Bronchial epithelial cell (primary cell): ENCODE results near the gene LCE1A. TPM values are rescaled to one million over a fixed set of nuclear protein-coding genes. Genes with fewer than 3 reads are reported as not detected.
A peak's percentile ranks its signal among the peaks of the same experiment; 100 is the strongest.

Experiments used
- DNase-seq: peaks from one replicate; pipeline ENCODE4 v3.0.0-alpha.2; 2010; ENCODE audit warnings: low read depth
- FAIRE-seq: peaks from 2 replicates; lab custom pipeline; 2011; peaks lifted over from hg19 to GRCh38; lab: Jason Lieb, UNC
- H3K27me3 ChIP-seq: 2 replicates; pipeline ENCODE4 v1.5.1; 2011; ENCODE audit warnings: low read length; ENCODE audit not compliant: control insufficient read depth, insufficient read depth
- H3K36me3 ChIP-seq: 2 replicates; pipeline ENCODE4 v1.5.1; 2011; ENCODE audit warnings: low read length; ENCODE audit not compliant: control insufficient read depth, insufficient read depth
- H3K4me3 ChIP-seq: 2 replicates; pipeline ENCODE4 v1.5.1; 2011; ENCODE audit warnings: mild to moderate bottlenecking, low read depth, low read length, control low read depth
- CTCF ChIP-seq: IDR thresholded peaks from 2 replicates; pipeline ENCODE4 v1.5.1; 2011; ENCODE audit warnings: mild to moderate bottlenecking, moderate library complexity, low read length, control low read depth, inconsistent platforms; ENCODE audit not compliant: insufficient read depth, severe bottlenecking
- total RNA-seq: library from RNA; depleted of rRNA; stranded (reverse); fragments of >200 nt; gene quantifications from 2 replicates; pipeline ENCODE4 v1.2.1, GENCODE V29; 2014

Gene LCE1A
- total RNA-seq, 1 donor from 2014 or later: not detected

- H3K4me3 ChIP-seq: no peak overlapping the region
- peaks cover 6% of the 10 kb centered on the region for H3K27me3 ChIP-seq
- DNase-seq (no peak), FAIRE-seq (no peak)
- no peak for TF ChIP-seq CTCF
- H3K36me3 ChIP-seq: no peaks in the 10 kb centered on the region
These were observed 4.0 kb upstream of the LCE1A start for GRCh38 chr1:152823294-152823693.

- Histone ChIP-seq H3K4me3 (no peak overlapping the region), H3K36me3 (no peaks in the 10 kb centered on the region), H3K27me3 (peaks cover 6% of the 10 kb centered on the region)
- FAIRE-seq (no peak), DNase-seq (peak; percentile 69)
- no peak for TF ChIP-seq CTCF
These were observed 2.3 kb upstream of the LCE1A start for GRCh38 chr1:152824964-152825363.

GRCh38 chr1:152836870-152837269 lies 9.6 kb downstream of the LCE1A start:
- Histone ChIP-seq H3K27me3 (peaks cover 2% of the 10 kb centered on the region), H3K4me3 (no peak overlapping the region), H3K36me3 (no peaks in the 10 kb centered on the region)
- DNase-seq: no peak
- no peak for FAIRE-seq
- TF ChIP-seq CTCF: no peak

GRCh38 chr1:152842556-152842955 lies 15.3 kb downstream of the LCE1A start, which contains the start of gene LCE6A:
LCE6A (plus strand) TSS chr1:152842856; CDS start chr1:152843521, 665 bp downstream.
- DNase-seq: peak; percentile 20
- peaks cover 2% of the 10 kb centered on the region for H3K27me3 ChIP-seq
- peak; percentile 89 for FAIRE-seq
- no peak within 1 kb of the TSS for H3K4me3 ChIP-seq
- no peaks in the 10 kb centered on the region for H3K36me3 ChIP-seq
- TF ChIP-seq CTCF: no peak

GRCh38 chr1:152855661-152856060 lies 28.4 kb downstream of the LCE1A start:
- peak; percentile 64 for FAIRE-seq
- Histone ChIP-seq H3K36me3 (no peaks in the 10 kb centered on the region), H3K4me3 (no peak overlapping the region), H3K27me3 (no peaks in the 10 kb centered on the region)
- DNase-seq: no peak
- no peak for TF ChIP-seq CTCF

GRCh38 chr1:152858062-152858461 lies 30.8 kb downstream of the LCE1A start:
- Histone ChIP-seq H3K36me3 (no peaks in the 10 kb centered on the region), H3K4me3 (no peak overlapping the region), H3K27me3 (peaks cover 2% of the 10 kb centered on the region)
- no peak for TF ChIP-seq CTCF
- FAIRE-seq (no peak), DNase-seq (peak; percentile 45)
